Heart left ventricle (tissue), 13 donors: ENCODE measurements around the gene HBG2.

ENCODE experiments used
- POLR2A ChIP-seq, 2 donors: fragments of 450-650 bp; IDR thresholded peaks; one replicate each; pipeline ENCODE4 v1.6.1; 2017; ENCODE audit warnings: antibody characterized with exemption in 2 of 2, mild to moderate bottlenecking in 2 of 2, moderate library complexity in 2 of 2
- TF ChIP-seq, protein P1 (sequence below), 12 donors: fragments of 200-600 bp; sonication (generic) in 4 of 12; IDR thresholded peaks; one replicate each; pipeline versions ENCODE4 v1.5.0 to v1.8.0; 2018 to 2022; ENCODE audit warnings: antibody characterized with exemption in 12 of 12, mild to moderate bottlenecking in 5 of 12
- donor health status: ischemic (EF 13 %, LVEDD 7.1; RV severe dilation, severe dysfunction).
- donor health status: DM: no; HTN: yes; CAD: no.
- donor health status: DM: no; HTN: no; CAD: no.
- donor health status: ischemic (EF 25% LVEDD 6.9; RV normal size, moderate dysfunction).
- donor health status: ischemic (EF 25% LVEDD 5.7; RV mildly dilated, moderate dysfunction).
- donor health status: ischemic (EF 35%, LVEDD 5.7; RV mildly dilated, moderate dysfunction).
- donor health status: nonischemic (EF 11% LVEDD 7.7; RV severe dilation, severe dysfunction).
- donor health status: DM: yes; HTN: yes; CAD: no.
- donor health status: PGD.
- donor health status: ischemic (EF 29% LVEDD 5.4; RV normal size, mild dysfunction).
- donor health status: nonischemic (EF 23%, LVEDD 6.1; RV moderate dilation, normal function).

DNA sequence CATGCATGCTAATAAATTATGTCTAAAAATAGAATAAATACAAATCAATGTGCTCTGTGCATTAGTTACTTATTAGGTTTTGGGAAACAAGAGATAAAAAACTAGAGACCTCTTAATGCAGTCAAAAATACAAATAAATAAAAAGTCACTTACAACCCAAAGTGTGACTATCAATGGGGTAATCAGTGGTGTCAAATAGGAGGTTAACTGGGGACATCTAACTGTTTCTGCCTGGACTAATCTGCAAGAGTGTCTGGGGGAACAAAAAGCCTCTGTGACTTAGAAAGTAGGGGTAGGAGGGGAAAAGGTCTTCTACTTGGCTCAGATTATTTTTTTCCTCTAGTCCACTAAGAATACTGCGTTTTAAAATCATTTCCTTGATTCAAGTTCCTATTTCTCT lies 26.9 kb downstream of the HBG2 start:
- TF ChIP-seq, protein P1, sequence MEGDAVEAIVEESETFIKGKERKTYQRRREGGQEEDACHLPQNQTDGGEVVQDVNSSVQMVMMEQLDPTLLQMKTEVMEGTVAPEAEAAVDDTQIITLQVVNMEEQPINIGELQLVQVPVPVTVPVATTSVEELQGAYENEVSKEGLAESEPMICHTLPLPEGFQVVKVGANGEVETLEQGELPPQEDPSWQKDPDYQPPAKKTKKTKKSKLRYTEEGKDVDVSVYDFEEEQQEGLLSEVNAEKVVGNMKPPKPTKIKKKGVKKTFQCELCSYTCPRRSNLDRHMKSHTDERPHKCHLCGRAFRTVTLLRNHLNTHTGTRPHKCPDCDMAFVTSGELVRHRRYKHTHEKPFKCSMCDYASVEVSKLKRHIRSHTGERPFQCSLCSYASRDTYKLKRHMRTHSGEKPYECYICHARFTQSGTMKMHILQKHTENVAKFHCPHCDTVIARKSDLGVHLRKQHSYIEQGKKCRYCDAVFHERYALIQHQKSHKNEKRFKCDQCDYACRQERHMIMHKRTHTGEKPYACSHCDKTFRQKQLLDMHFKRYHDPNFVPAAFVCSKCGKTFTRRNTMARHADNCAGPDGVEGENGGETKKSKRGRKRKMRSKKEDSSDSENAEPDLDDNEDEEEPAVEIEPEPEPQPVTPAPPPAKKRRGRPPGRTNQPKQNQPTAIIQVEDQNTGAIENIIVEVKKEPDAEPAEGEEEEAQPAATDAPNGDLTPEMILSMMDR (IDR thresholded peaks at IDR 0.05), result no peak
- TF ChIP-seq POLR2A (IDR thresholded peaks at IDR 0.05), result no peak
